DND-41 (cell line): Measurements from ENCODE around the gene MMP24.

Source experiments
- ATAC-seq: fragments of 200-7000 bp; cut with Tn5 transposase; 3 replicates; pipeline ENCODE4 v1.9.1; 2021; ENCODE audit warnings: low read depth; ENCODE audit not compliant: insufficient read depth
- DNase-seq: peaks from one replicate; pipeline ENCODE4 v3.0.0-alpha.2; 2020
- H2AFZ ChIP-seq: 2 replicates; pipeline ENCODE4 v1.6.0; 2012; ENCODE audit warnings: low read depth, low read length
- H3K27ac ChIP-seq: 2 replicates; pipeline ENCODE4 v1.5.1; 2012; ENCODE audit warnings: low read length, inconsistent platforms
- H3K27me3 ChIP-seq: fragments of 200-600 bp; sonication (generic); 2 replicates; pipeline ENCODE4 v1.6.0; 2012; ENCODE audit warnings: low read length, mild to moderate bottlenecking, inconsistent platforms; ENCODE audit not compliant: insufficient read depth, poor library complexity
- H3K36me3 ChIP-seq: 2 replicates; pipeline ENCODE4 v1.5.1; 2012; ENCODE audit warnings: low read length, inconsistent platforms; ENCODE audit not compliant: insufficient read depth
- H3K4me1 ChIP-seq: 2 replicates; pipeline ENCODE4 v1.5.1; 2012; ENCODE audit warnings: mild to moderate bottlenecking, low read length; ENCODE audit not compliant: insufficient read depth
- H3K4me2 ChIP-seq: 2 replicates; pipeline ENCODE4 v1.6.0; 2012; ENCODE audit warnings: mild to moderate bottlenecking, moderate library complexity, low read length, inconsistent platforms; ENCODE audit not compliant: insufficient read depth
- H3K4me3 ChIP-seq, 2 experiments: fragments of 200-600 bp in 1 of 2; shearing (Covaris generic) in 1 of 2; 2 replicates each; pipeline ENCODE4 v1.5.1; 2012 to 2016; ENCODE audit warnings: inconsistent platforms in 2 of 2, low read length in 2 of 2, mild to moderate bottlenecking in 2 of 2, low read depth in 1 of 2, moderate library complexity in 1 of 2
- H3K79me2 ChIP-seq: 2 replicates; pipeline ENCODE4 v1.6.0; 2012; ENCODE audit warnings: low read length, inconsistent platforms; ENCODE audit not compliant: insufficient read depth
- H3K9ac ChIP-seq: 2 replicates; pipeline ENCODE4 v1.6.0; 2012; ENCODE audit warnings: low read depth, mild to moderate bottlenecking, inconsistent platforms, low read length, moderate library complexity
- H3K9me3 ChIP-seq: 2 replicates; pipeline ENCODE4 v1.5.1; 2012; ENCODE audit warnings: low read length, moderate library complexity, mild to moderate bottlenecking, inconsistent platforms; ENCODE audit not compliant: insufficient read depth, severe bottlenecking
- H4K20me1 ChIP-seq: 2 replicates; pipeline ENCODE4 v1.6.0; 2012; ENCODE audit warnings: low read length; ENCODE audit not compliant: insufficient read depth
- EZH2 ChIP-seq: IDR thresholded peaks from 3 replicates; pipeline ENCODE4 v1.6.1; 2012; ENCODE audit warnings: borderline replicate concordance, low read depth, mild to moderate bottlenecking, moderate library complexity, low read length, inconsistent platforms; ENCODE audit not compliant: severe bottlenecking
- TF ChIP-seq, protein P1 (sequence below): IDR thresholded peaks from 2 replicates; pipeline ENCODE4 v1.5.1; 2012; ENCODE audit warnings: borderline replicate concordance, low read length, moderate library complexity, mild to moderate bottlenecking; ENCODE audit not compliant: poor library complexity, severe bottlenecking; ENCODE audit errors: extremely low read depth

MMP24 gene

DNA sequence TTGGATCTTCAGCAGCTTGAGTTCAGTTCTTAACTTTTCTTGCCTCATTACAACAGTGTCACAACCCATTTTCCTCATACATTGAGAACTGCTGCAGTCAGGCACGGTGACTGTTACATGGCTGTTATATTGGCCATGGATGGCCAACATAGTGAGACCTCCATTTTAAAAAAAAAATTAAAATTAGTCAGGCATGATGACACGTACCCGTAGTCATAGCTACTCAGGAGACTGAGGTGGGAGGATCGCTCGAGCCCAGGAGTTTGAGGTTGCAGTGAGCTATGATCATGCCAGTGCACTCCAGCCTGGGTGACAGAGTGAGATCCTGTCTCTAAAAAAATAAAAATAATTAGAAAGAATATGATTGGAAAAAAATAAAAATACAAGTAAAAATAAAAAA lies 9.9 kb upstream of the MMP24 start:
- Histone ChIP-seq H3K27ac (no peak overlapping the region), H3K79me2 (no peaks in the 10 kb centered on the region), H3K27me3 (peaks cover 9% of the 10 kb centered on the region), H4K20me1 (no peaks in the 10 kb centered on the region), H2AFZ (no peak overlapping the region), H3K4me2 (no peak overlapping the region), H3K36me3 (no peaks in the 10 kb centered on the region), H3K4me1 (no peaks in the 10 kb centered on the region), H3K9ac (no peak overlapping the region), H3K9me3 (no peaks in the 10 kb centered on the region), H3K4me3 (no peak overlapping the region)
- ATAC-seq, result no peak
- TF ChIP-seq, protein P1, sequence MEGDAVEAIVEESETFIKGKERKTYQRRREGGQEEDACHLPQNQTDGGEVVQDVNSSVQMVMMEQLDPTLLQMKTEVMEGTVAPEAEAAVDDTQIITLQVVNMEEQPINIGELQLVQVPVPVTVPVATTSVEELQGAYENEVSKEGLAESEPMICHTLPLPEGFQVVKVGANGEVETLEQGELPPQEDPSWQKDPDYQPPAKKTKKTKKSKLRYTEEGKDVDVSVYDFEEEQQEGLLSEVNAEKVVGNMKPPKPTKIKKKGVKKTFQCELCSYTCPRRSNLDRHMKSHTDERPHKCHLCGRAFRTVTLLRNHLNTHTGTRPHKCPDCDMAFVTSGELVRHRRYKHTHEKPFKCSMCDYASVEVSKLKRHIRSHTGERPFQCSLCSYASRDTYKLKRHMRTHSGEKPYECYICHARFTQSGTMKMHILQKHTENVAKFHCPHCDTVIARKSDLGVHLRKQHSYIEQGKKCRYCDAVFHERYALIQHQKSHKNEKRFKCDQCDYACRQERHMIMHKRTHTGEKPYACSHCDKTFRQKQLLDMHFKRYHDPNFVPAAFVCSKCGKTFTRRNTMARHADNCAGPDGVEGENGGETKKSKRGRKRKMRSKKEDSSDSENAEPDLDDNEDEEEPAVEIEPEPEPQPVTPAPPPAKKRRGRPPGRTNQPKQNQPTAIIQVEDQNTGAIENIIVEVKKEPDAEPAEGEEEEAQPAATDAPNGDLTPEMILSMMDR, result no peak
- no peak for TF ChIP-seq EZH2
- no peak for DNase-seq

DNA sequence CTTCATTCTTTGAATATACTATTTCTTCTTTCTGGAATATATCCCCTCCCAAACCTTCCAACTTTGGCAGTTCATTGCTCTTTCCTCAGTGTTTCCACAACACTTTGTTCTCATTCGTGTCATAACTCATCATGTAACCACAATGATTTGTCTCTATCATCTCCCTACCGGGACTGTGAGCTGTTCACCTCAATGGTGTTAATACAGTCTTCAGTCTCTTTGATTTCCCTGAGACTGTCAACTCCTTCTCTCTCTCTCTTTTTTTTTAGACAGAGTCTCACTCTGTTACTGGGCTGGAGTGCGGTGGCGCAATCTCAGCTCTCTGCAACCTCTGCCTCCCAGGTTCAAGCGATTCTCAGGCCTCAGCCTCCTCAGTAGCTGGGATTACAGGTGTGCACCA lies 2.5 kb upstream of the MMP24 start:
- no peaks in the 10 kb centered on the region for H3K79me2 ChIP-seq
- H3K27ac ChIP-seq, result no peak overlapping the region
- H2AFZ ChIP-seq, result no peak overlapping the region
- TF ChIP-seq, protein P1, result no peak
- no peak for TF ChIP-seq EZH2
- no peak for DNase-seq
- H3K4me1 ChIP-seq, result no peaks in the 10 kb centered on the region
- H3K9me3 ChIP-seq, result no peaks in the 10 kb centered on the region
- H3K27me3 ChIP-seq, result peaks cover 25% of the 10 kb centered on the region
- no peak overlapping the region for H3K4me3 ChIP-seq
- H4K20me1 ChIP-seq, result no peaks in the 10 kb centered on the region
- ATAC-seq, result no peak
- no peak overlapping the region for H3K9ac ChIP-seq
- H3K4me2 ChIP-seq, result no peak overlapping the region
- no peaks in the 10 kb centered on the region for H3K36me3 ChIP-seq

DNA sequence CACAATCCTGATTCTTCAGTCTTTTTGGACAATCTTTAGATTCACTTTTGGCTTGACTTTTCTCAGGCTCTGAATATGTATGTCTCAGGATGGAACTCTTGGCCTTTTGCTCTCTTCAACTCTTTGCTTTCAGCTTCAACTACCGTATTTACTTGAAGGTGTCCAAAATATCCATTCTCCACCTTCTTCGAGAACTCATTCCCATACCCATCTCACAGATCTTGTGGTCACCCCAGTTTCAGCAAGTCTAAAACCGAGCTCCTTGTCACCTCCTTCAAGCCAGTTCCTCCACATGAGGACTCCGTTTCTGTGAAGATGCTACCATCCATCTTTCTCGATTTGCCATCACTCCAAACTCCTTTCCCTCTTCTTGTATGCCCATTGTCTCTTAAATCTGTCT lies 2.0 kb upstream of the MMP24 start:
- H3K9me3 ChIP-seq, result no peaks in the 10 kb centered on the region
- H3K4me3 ChIP-seq, result no peak overlapping the region
- no peak overlapping the region for H3K27ac ChIP-seq
- no peaks in the 10 kb centered on the region for H3K4me1 ChIP-seq
- TF ChIP-seq, protein P1, result no peak
- TF ChIP-seq EZH2, result no peak
- no peak overlapping the region for H3K9ac ChIP-seq
- H3K27me3 ChIP-seq, result peaks cover 28% of the 10 kb centered on the region
- DNase-seq (no peak), ATAC-seq (no peak)
- no peaks in the 10 kb centered on the region for H3K36me3 ChIP-seq
- no peak overlapping the region for H2AFZ ChIP-seq
- H4K20me1 ChIP-seq, result no peaks in the 10 kb centered on the region
- no peak overlapping the region for H3K4me2 ChIP-seq
- no peaks in the 10 kb centered on the region for H3K79me2 ChIP-seq

DNA sequence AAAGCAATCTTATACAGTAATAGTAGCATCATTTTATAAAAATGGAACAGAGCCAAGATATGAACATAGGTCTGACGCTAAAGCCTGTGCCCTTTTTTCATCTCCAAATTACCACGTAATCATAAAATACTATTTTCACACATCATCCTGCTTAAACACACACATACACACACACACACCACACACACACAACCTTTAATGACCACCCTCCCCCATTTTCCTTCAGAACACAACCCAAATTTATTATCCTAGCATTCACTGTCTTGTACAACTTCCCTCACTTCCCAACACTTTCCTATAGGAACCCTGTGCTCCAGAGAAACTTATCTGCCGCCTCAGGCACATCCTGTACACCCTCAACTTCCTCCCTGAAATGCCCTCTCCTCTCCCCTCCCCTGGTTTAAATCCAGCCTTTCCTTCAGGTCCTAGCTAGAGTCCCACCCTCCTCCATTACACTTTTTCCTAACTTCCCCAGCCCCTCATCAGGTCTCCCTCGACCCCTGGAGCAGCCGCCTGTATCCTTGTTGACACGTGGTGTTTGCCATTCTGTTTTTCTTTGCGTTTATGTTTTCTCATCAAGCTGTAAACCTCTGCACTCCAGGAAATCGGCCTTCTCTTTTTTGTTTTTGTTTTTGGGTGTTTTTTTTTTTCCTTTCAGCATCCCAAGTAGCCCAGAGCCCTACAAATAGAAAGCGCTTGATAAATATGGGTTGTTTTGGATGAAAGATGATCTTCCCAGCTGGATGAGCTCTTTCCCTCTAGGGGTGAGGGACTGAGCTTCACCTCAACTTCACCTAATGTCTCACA lies 968 bp upstream of the MMP24 start:
- H3K9me3 ChIP-seq, result no peaks in the 10 kb centered on the region
- TF ChIP-seq EZH2, result no peak
- TF ChIP-seq, protein P1, result no peak
- DNase-seq, result no peak
- no peak overlapping the region for H3K4me2 ChIP-seq
- H3K27ac ChIP-seq, result no peak overlapping the region
- no peak overlapping the region for H3K4me3 ChIP-seq
- H3K9ac ChIP-seq, result no peak overlapping the region
- no peak for ATAC-seq
- H2AFZ ChIP-seq, result no peak overlapping the region
- H3K36me3 ChIP-seq, result no peaks in the 10 kb centered on the region
- H4K20me1 ChIP-seq, result no peaks in the 10 kb centered on the region
- H3K27me3 ChIP-seq, result peaks cover 28% of the 10 kb centered on the region
- H3K4me1 ChIP-seq, result no peaks in the 10 kb centered on the region
- no peaks in the 10 kb centered on the region for H3K79me2 ChIP-seq
